ENCODE measurements around the gene IGF2R. TPM values are rescaled to one million over a fixed set of nuclear protein-coding genes. Genes with fewer than 3 reads are reported as not detected.

The IGF2R gene
- total and polyA plus RNA-seq, 8 donors = 11.0 to 54.0 (median 34.7) TPM

GRCh38 chr6:159996626-159997497 is 28.0 kb downstream of the IGF2R start:
- H3K4me3 ChIP-seq = no peak overlapping the region
- no peak overlapping the region for H3K27ac ChIP-seq
- no peak for TF ChIP-seq CTCF (IDR thresholded peaks at IDR 0.05)
- 92 to 93% methylated on average over 12 of the region's 12 CpGs for WGBS, 2 donors
- peak in 1 of 6 donors; percentile 36 for DNase-seq
- FAIRE-seq = no peak
- H3K4me1 ChIP-seq = peaks cover 0 to 3% (median 0%) of the 10 kb centered on the region in 3 donors
- no peaks in the 10 kb centered on the region for H3K9me3 ChIP-seq
- intact Hi-C loops (cut with DNase I) = no loop called here
- ATAC-seq = peak in 1 of 4 donors; percentile 15
- H3K27me3 ChIP-seq = no peaks in the 10 kb centered on the region
- no peaks in the 10 kb centered on the region for H3K36me3 ChIP-seq

GRCh38 chr6:159997498-159998101 is 28.7 kb downstream of the IGF2R start:
- Histone ChIP-seq H3K9me3 (no peaks in the 10 kb centered on the region), H3K36me3 (no peaks in the 10 kb centered on the region), H3K4me1 (peaks cover 0 to 3% (median 0%) of the 10 kb centered on the region in 3 donors), H3K27me3 (no peaks in the 10 kb centered on the region), H3K4me3 (no peak overlapping the region), H3K27ac (no peak overlapping the region)
- DNase-seq = no peak
- no peak for FAIRE-seq
- intact Hi-C loops (cut with DNase I) = no loop called here
- no peak for TF ChIP-seq CTCF (IDR thresholded peaks at IDR 0.05)
- no peak for ATAC-seq
- WGBS, 2 donors = 82 to 83% methylated on average over 11 of the region's 11 CpGs

- intact Hi-C loops (cut with DNase I) = no loop called here
- 86 to 97% methylated on average over 2 of the region's 2 CpGs for WGBS, 2 donors
- Histone ChIP-seq H3K4me3 (no peak overlapping the region), H3K4me1 (peaks cover 0 to 3% (median 0%) of the 10 kb centered on the region in 3 donors), H3K9me3 (no peaks in the 10 kb centered on the region), H3K27me3 (no peaks in the 10 kb centered on the region), H3K36me3 (no peaks in the 10 kb centered on the region), H3K27ac (no peak overlapping the region)
- no peak for TF ChIP-seq CTCF (IDR thresholded peaks at IDR 0.05)
- FAIRE-seq (no peak), DNase-seq (no peak), ATAC-seq (no peak)
Observed at GRCh38 chr6:159998538-159998937, 29.7 kb downstream of the IGF2R start.

- Histone ChIP-seq H3K27ac (no peak overlapping the region), H3K27me3 (no peaks in the 10 kb centered on the region), H3K9me3 (no peaks in the 10 kb centered on the region), H3K36me3 (no peaks in the 10 kb centered on the region), H3K4me3 (no peak overlapping the region), H3K4me1 (peaks cover 0 to 3% (median 0%) of the 10 kb centered on the region in 3 donors)
- 87 to 93% methylated on average over 6 of the region's 6 CpGs for WGBS, 2 donors
- intact Hi-C loops (cut with DNase I) = no loop called here
- TF ChIP-seq CTCF (IDR thresholded peaks at IDR 0.05) = no peak
- ATAC-seq (no peak), FAIRE-seq (no peak), DNase-seq (no peak)
Observed at GRCh38 chr6:159999240-159999671, 30.4 kb downstream of the IGF2R start.
